Cardiac fibroblast (primary cell): ENCODE data around the gene NR1H2.

Experiments used
- DNase-seq, 2 donors: peaks; one replicate each; pipeline versions ENCODE4 v3.0.0 to v3.0.0-alpha.2; 2010; ENCODE audit warnings: low read depth in 2 of 2
- H3K4me3 ChIP-seq, 2 donors: replicated peaks in 1 of 2; 1 replicate in 1 of 2; 2 replicates in 1 of 2; pipeline ENCODE4 v1.5.1; 2011; ENCODE audit warnings: low read depth in 2 of 2, low read length in 2 of 2, mild to moderate bottlenecking in 2 of 2, moderate library complexity in 1 of 2
- CTCF ChIP-seq: IDR thresholded peaks from one replicate; pipeline ENCODE4 v1.5.1; 2011; ENCODE audit warnings: low read depth, mild to moderate bottlenecking, low read length, inconsistent platforms

Gene NR1H2

GRCh38 chr19:50394017-50394416, 17.8 kb downstream of the NR1H2 start:
- no peak for DNase-seq
- no peak for TF ChIP-seq CTCF
- no peak overlapping the region for H3K4me3 ChIP-seq

- DNase-seq: no peak
- H3K4me3 ChIP-seq: no peak overlapping the region
- no peak for TF ChIP-seq CTCF
Observed at GRCh38 chr19:50398675-50399367, 22.6 kb downstream of the NR1H2 start.

- no peak overlapping the region for H3K4me3 ChIP-seq
- DNase-seq: no peak
- TF ChIP-seq CTCF: no peak
Observed at GRCh38 chr19:50399368-50399745, 23.1 kb downstream of the NR1H2 start.

GRCh38 chr19:50401605-50402450, 25.6 kb downstream of the NR1H2 start:
- no peak for TF ChIP-seq CTCF
- no peak for DNase-seq
- H3K4me3 ChIP-seq: no peak overlapping the region

- H3K4me3 ChIP-seq: no peak overlapping the region
- DNase-seq: no peak
- TF ChIP-seq CTCF: no peak
Observed at GRCh38 chr19:50402544-50403301, 26.5 kb downstream of the NR1H2 start.

GRCh38 chr19:50406156-50406820, 30.0 kb downstream of the NR1H2 start:
- TF ChIP-seq CTCF: no peak
- no peak for DNase-seq
- no peak overlapping the region for H3K4me3 ChIP-seq
